SK-N-SH treated with all-trans-retinoic acid at 6 μM for 48 hours (cell line): ENCODE data around the gene NBEAL1.
"Not testable (repeated sequence)": the region's sequence is repeated elsewhere in the genome, so short reads cannot be mapped to it uniquely, and the experiment has no call there.

Source experiments
- ATAC-seq: fragments of 200-7000 bp; cut with Tn5 transposase; 3 replicates; pipeline ENCODE4 v1.9.1; 2020; ENCODE audit warnings: mild to moderate bottlenecking, moderate library complexity
- ARNTL ChIP-seq: fragments of 450-650 bp; formaldehyde crosslinking; IDR thresholded peaks from 2 replicates; pipeline ENCODE4 v1.5.0; 2020; ENCODE audit warnings: low read depth, mild to moderate bottlenecking, moderate library complexity, borderline replicate concordance
- BACH2 ChIP-seq: fragments of 250-450 bp; sonication (Bioruptor Pico); IDR thresholded peaks from 2 replicates; pipeline ENCODE4 v1.9.0; 2021; ENCODE audit warnings: mild to moderate bottlenecking, borderline replicate concordance
- CSDC2 ChIP-seq: fragments of 250-450 bp; sonication (Bioruptor Pico); IDR thresholded peaks from 2 replicates; pipeline ENCODE4 v1.5.0; 2020; ENCODE audit warnings: mild to moderate bottlenecking, moderate library complexity
- ESRRG ChIP-seq: fragments of 250-450 bp; sonication (Bioruptor Pico); IDR thresholded peaks from 2 replicates; pipeline ENCODE4 v1.6.1; 2021; ENCODE audit warnings: mild to moderate bottlenecking
- GLIS3 ChIP-seq: fragments of 250-450 bp; sonication (Bioruptor Pico); IDR thresholded peaks from 2 replicates; pipeline ENCODE4 v1.5.0; 2020; ENCODE audit warnings: mild to moderate bottlenecking, moderate library complexity
- ISL1 ChIP-seq: fragments of 250-450 bp; sonication (Bioruptor Pico); IDR thresholded peaks from 2 replicates; pipeline ENCODE4 v2.1.2; 2022; ENCODE audit warnings: mild to moderate bottlenecking, moderate library complexity
- OSR1 ChIP-seq: fragments of 250-450 bp; sonication (Bioruptor Pico); IDR thresholded peaks from 2 replicates; pipeline ENCODE4 v1.8.0; 2022; ENCODE audit warnings: moderate library complexity, mild to moderate bottlenecking, inconsistent platforms
- PPARA ChIP-seq: fragments of 250-450 bp; sonication (Bioruptor Pico); IDR thresholded peaks from 2 replicates; pipeline ENCODE4 v1.5.0; 2020; ENCODE audit warnings: mild to moderate bottlenecking, borderline replicate concordance
- RARB ChIP-seq: fragments of 250-450 bp; sonication (Bioruptor Pico); IDR thresholded peaks from 2 replicates; pipeline ENCODE4 v1.8.0; 2021; ENCODE audit warnings: mild to moderate bottlenecking, moderate library complexity
- TCF4 ChIP-seq: fragments of 250-450 bp; sonication (Bioruptor Pico); IDR thresholded peaks from 2 replicates; pipeline ENCODE4 v1.8.0; 2021; ENCODE audit warnings: mild to moderate bottlenecking, moderate library complexity, borderline replicate concordance
- TOX ChIP-seq: fragments of 250-450 bp; sonication (Bioruptor Pico); IDR thresholded peaks from 2 replicates; pipeline ENCODE4 v1.8.0; 2021; ENCODE audit warnings: mild to moderate bottlenecking, moderate library complexity, borderline replicate concordance
- ZC3H10 ChIP-seq: fragments of 250-450 bp; sonication (Bioruptor Pico); IDR thresholded peaks from 2 replicates; pipeline ENCODE4 v1.5.1; 2021; ENCODE audit warnings: mild to moderate bottlenecking, moderate library complexity
- ZFP3 ChIP-seq: fragments of 250-450 bp; sonication (Bioruptor Pico); IDR thresholded peaks from 2 replicates; pipeline ENCODE4 v1.5.0; 2020; ENCODE audit warnings: mild to moderate bottlenecking, moderate library complexity
- ZFP30 ChIP-seq: fragments of 450-650 bp; formaldehyde crosslinking; IDR thresholded peaks from 2 replicates; pipeline ENCODE4 v1.5.0; 2022; ENCODE audit warnings: mild to moderate bottlenecking, moderate library complexity
- ZNF565 ChIP-seq: fragments of 450-650 bp; formaldehyde crosslinking; conservative IDR thresholded peaks from 2 replicates; pipeline ENCODE4 v1.5.0; 2020; ENCODE audit warnings: low read depth, mild to moderate bottlenecking, moderate library complexity
- ZNF70 ChIP-seq: fragments of 450-650 bp; formaldehyde crosslinking; IDR thresholded peaks from 2 replicates; pipeline ENCODE4 v1.5.0; 2020; ENCODE audit warnings: mild to moderate bottlenecking, moderate library complexity
- ZNF8 ChIP-seq: fragments of 450-650 bp; formaldehyde crosslinking; IDR thresholded peaks from 2 replicates; pipeline ENCODE4 v1.5.0; 2020; ENCODE audit warnings: mild to moderate bottlenecking, moderate library complexity
- TF ChIP-seq, protein P1 (sequence below): fragments of 250-450 bp; sonication (Bioruptor Pico); IDR thresholded peaks from 2 replicates; pipeline ENCODE4 v1.8.0; 2020; ENCODE audit warnings: mild to moderate bottlenecking, moderate library complexity, borderline replicate concordance
- TF ChIP-seq, protein P2 (sequence below): fragments of 250-450 bp; sonication (Bioruptor Pico); IDR thresholded peaks from 2 replicates; pipeline ENCODE4 v1.5.1; 2021; ENCODE audit warnings: mild to moderate bottlenecking, moderate library complexity
- TF ChIP-seq, protein P3 (sequence below): fragments of 250-450 bp; sonication (Bioruptor Pico); IDR thresholded peaks from 2 replicates; pipeline ENCODE4 v1.8.0; 2021; ENCODE audit warnings: low read depth, mild to moderate bottlenecking, moderate library complexity, borderline replicate concordance
- TF ChIP-seq, protein P4 (sequence below): fragments of 250-450 bp; sonication (Bioruptor Pico); IDR thresholded peaks from 2 replicates; pipeline ENCODE4 v1.5.0; 2020; ENCODE audit warnings: mild to moderate bottlenecking, moderate library complexity
- TF ChIP-seq, protein P5 (sequence below): fragments of 250-450 bp; sonication (Bioruptor Pico); IDR thresholded peaks from 2 replicates; pipeline ENCODE4 v1.5.1; 2020; ENCODE audit warnings: low read depth, mild to moderate bottlenecking, moderate library complexity

The NBEAL1 gene

DNA sequence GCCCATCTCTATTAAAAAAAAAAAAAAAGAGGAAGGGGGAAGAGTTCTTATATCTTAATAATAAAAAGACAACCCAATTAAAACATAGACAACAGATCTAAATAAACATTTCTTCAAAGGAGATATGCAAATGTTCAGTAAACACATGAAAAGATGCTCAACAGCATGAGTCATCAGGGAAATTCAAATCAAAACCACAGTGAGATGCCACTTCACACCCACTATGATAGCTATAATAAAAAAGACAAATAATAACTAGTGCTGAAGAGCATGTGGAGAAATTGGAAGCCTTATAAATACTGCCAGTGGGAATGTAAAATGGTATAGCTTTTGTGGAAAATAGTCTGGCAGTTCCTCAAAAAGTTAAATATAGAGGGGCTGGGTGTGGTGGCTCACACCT, 162.7 kb downstream of the NBEAL1 start (continued):
- TF ChIP-seq, protein P1, sequence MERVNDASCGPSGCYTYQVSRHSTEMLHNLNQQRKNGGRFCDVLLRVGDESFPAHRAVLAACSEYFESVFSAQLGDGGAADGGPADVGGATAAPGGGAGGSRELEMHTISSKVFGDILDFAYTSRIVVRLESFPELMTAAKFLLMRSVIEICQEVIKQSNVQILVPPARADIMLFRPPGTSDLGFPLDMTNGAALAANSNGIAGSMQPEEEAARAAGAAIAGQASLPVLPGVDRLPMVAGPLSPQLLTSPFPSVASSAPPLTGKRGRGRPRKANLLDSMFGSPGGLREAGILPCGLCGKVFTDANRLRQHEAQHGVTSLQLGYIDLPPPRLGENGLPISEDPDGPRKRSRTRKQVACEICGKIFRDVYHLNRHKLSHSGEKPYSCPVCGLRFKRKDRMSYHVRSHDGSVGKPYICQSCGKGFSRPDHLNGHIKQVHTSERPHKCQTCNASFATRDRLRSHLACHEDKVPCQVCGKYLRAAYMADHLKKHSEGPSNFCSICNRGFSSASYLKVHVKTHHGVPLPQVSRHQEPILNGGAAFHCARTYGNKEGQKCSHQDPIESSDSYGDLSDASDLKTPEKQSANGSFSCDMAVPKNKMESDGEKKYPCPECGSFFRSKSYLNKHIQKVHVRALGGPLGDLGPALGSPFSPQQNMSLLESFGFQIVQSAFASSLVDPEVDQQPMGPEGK (CRISPR knock-in tag) = no peak
- no peak for TF ChIP-seq TCF4 (CRISPR knock-in tag)
- no peak for TF ChIP-seq ZNF565
- no peak for TF ChIP-seq ZC3H10 (CRISPR knock-in tag)

DNA sequence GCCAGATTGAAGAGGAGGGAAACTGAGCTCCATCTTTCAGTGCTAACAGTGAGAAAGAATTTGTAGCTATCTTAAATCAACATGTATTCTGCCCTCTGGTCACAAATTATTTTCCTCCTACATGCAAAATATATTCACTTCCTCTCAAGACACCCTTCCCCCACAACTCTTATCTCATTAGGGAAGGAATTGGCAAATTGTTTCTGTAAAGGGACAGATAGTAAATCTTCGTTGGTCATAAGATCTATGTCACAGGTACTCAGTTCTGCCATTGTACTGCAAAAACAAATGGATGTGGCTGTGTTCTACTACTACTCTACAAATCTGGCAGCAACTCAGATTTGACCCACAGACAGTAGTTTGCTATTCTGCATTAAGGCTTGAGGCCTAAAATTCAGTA, 171.2 kb downstream of the NBEAL1 start:
- TF ChIP-seq ZNF8 (CRISPR knock-in tag) = no peak
- no peak for TF ChIP-seq TOX
- TF ChIP-seq TCF4 (CRISPR knock-in tag) = no peak
- TF ChIP-seq OSR1 = no peak
- TF ChIP-seq CSDC2 = no peak
- TF ChIP-seq ARNTL (CRISPR knock-in tag) = no peak
- no peak for TF ChIP-seq PPARA (CRISPR knock-in tag)
- no peak for TF ChIP-seq ESRRG (CRISPR knock-in tag)
- TF ChIP-seq ZC3H10 (CRISPR knock-in tag) = no peak
- TF ChIP-seq ZNF70 (CRISPR knock-in tag) = no peak
- TF ChIP-seq, all 23 proteins: peak for 0
- ATAC-seq = no peak

DNA sequence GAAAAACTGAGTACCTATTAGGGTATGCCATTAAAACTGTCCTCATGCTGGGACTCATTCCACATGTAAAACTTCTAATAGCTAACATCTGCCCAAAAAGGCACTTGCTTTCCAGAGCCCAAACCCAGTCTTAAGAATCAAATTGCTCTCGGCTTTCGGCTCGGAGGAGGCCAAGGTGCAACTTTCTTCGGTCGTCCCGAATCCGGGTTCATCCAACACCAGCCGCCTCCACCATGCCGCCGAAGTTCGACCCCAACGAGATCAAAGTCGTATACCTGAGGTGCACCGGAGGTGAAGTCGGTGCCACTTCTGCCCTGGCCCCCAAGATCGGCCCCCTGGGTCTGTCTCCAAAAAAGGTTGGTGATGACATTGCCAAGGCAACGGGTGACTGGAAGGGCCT, 175.9 kb downstream of the NBEAL1 start:
- not testable (repeated sequence) for ATAC-seq

DNA sequence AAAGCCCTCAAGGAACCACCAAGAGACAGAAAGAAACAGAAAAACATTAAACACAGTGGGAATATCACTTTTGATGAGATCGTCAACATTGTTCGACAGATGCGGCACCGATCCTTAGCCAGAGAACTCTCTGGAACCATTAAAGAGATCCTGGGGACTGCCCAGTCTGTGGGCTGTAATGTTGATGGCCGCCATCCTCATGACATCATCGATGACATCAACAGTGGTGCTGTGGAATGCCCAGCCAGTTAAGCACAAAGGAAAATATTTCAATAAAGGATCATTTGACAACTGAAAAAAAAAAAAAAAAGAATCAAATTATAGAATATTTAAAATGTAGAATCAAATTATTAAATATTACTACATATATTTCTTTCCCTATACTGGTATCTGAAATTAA, 176.4 kb downstream of the NBEAL1 start:
- not testable (repeated sequence) for ATAC-seq

DNA sequence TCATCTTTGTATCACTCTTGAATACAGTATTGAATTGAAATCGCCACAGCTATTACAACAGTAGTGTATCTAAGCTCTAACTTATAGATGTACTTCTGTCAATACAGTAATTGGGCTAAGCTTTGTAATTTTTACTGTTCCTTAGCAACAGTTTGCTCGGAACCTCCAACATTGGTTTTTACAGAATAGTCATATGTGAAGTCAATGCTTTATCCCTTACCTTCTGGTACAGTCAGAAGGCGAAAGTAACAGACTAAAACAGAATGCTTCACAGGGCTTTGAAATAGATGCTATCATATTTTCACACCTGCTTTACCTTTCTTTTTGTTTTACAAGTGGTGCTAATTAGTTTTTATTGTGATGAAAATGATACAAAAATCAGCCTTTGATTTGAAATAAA, 177.3 kb downstream of the NBEAL1 start:
- no peak for ATAC-seq
- TF ChIP-seq GLIS3 (CRISPR knock-in tag) (no peak), ARNTL (CRISPR knock-in tag) (no peak), ZFP30 (no peak), RARB (CRISPR knock-in tag) (no peak), ISL1 (CRISPR knock-in tag) (no peak), ZNF8 (CRISPR knock-in tag) (no peak), TOX (no peak), ESRRG (CRISPR knock-in tag) (no peak), TCF4 (CRISPR knock-in tag) (no peak), ZFP3 (CRISPR knock-in tag) (no peak), BACH2 (CRISPR knock-in tag) (no peak), ZNF565 (no peak), ZNF70 (CRISPR knock-in tag) (no peak), PPARA (CRISPR knock-in tag) (no peak), ZC3H10 (CRISPR knock-in tag) (no peak)
- TF ChIP-seq, protein P2, sequence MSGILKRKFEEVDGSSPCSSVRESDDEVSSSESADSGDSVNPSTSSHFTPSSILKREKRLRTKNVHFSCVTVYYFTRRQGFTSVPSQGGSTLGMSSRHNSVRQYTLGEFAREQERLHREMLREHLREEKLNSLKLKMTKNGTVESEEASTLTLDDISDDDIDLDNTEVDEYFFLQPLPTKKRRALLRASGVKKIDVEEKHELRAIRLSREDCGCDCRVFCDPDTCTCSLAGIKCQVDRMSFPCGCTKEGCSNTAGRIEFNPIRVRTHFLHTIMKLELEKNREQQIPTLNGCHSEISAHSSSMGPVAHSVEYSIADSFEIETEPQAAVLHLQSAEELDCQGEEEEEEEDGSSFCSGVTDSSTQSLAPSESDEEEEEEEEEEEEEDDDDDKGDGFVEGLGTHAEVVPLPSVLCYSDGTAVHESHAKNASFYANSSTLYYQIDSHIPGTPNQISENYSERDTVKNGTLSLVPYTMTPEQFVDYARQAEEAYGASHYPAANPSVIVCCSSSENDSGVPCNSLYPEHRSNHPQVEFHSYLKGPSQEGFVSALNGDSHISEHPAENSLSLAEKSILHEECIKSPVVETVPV (CRISPR knock-in tag) = no peak
- TF ChIP-seq, protein P1 (CRISPR knock-in tag) = no peak
- TF ChIP-seq, protein P3, sequence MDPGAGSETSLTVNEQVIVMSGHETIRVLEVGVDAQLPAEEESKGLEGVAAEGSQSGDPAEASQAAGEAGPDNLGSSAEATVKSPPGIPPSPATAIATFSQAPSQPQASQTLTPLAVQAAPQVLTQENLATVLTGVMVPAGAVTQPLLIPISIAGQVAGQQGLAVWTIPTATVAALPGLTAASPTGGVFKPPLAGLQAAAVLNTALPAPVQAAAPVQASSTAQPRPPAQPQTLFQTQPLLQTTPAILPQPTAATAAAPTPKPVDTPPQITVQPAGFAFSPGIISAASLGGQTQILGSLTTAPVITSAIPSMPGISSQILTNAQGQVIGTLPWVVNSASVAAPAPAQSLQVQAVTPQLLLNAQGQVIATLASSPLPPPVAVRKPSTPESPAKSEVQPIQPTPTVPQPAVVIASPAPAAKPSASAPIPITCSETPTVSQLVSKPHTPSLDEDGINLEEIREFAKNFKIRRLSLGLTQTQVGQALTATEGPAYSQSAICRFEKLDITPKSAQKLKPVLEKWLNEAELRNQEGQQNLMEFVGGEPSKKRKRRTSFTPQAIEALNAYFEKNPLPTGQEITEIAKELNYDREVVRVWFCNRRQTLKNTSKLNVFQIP (CRISPR knock-in tag) = no peak
- TF ChIP-seq, protein P4, sequence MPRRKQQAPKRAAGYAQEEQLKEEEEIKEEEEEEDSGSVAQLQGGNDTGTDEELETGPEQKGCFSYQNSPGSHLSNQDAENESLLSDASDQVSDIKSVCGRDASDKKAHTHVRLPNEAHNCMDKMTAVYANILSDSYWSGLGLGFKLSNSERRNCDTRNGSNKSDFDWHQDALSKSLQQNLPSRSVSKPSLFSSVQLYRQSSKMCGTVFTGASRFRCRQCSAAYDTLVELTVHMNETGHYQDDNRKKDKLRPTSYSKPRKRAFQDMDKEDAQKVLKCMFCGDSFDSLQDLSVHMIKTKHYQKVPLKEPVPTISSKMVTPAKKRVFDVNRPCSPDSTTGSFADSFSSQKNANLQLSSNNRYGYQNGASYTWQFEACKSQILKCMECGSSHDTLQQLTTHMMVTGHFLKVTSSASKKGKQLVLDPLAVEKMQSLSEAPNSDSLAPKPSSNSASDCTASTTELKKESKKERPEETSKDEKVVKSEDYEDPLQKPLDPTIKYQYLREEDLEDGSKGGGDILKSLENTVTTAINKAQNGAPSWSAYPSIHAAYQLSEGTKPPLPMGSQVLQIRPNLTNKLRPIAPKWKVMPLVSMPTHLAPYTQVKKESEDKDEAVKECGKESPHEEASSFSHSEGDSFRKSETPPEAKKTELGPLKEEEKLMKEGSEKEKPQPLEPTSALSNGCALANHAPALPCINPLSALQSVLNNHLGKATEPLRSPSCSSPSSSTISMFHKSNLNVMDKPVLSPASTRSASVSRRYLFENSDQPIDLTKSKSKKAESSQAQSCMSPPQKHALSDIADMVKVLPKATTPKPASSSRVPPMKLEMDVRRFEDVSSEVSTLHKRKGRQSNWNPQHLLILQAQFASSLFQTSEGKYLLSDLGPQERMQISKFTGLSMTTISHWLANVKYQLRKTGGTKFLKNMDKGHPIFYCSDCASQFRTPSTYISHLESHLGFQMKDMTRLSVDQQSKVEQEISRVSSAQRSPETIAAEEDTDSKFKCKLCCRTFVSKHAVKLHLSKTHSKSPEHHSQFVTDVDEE (CRISPR knock-in tag) = no peak
- TF ChIP-seq, protein P5, sequence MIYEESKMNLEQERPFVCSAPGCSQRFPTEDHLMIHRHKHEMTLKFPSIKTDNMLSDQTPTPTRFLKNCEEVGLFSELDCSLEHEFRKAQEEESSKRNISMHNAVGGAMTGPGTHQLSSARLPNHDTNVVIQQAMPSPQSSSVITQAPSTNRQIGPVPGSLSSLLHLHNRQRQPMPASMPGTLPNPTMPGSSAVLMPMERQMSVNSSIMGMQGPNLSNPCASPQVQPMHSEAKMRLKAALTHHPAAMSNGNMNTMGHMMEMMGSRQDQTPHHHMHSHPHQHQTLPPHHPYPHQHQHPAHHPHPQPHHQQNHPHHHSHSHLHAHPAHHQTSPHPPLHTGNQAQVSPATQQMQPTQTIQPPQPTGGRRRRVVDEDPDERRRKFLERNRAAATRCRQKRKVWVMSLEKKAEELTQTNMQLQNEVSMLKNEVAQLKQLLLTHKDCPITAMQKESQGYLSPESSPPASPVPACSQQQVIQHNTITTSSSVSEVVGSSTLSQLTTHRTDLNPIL (CRISPR knock-in tag) = no peak
